BJ (cell line): ENCODE results near the gene LGR5. TPM values are rescaled to one million over a fixed set of nuclear protein-coding genes. Genes with fewer than 3 reads are reported as not detected.

ENCODE experiments used
- CTCF ChIA-PET: fragments of 350-600 bp; formaldehyde crosslinking; extraction: SDS; loops from one replicate; lab custom pipeline; 2021; ENCODE audit warnings: antibody characterized with exemption, inconsistent platforms; lab: Yijun Ruan, JAX
- POLR2A ChIA-PET: fragments of 300-600 bp; sonication (Branson Sonifier 250); formaldehyde crosslinking; extraction: SDS; loops from one replicate; lab custom pipeline; 2021; ENCODE audit warnings: antibody characterized with exemption; lab: Charles Lee
- DNase-seq: peaks from one replicate; pipeline ENCODE4 v3.0.0-alpha.2; 2011; ENCODE audit warnings: low read depth
- H3K27me3 ChIP-seq: 2 replicates; pipeline ENCODE4 v1.6.0; 2011; ENCODE audit warnings: low read length; ENCODE audit not compliant: control insufficient read depth, insufficient read depth
- H3K36me3 ChIP-seq: 2 replicates; pipeline ENCODE4 v1.5.1; 2011; ENCODE audit warnings: low read length; ENCODE audit not compliant: control insufficient read depth, insufficient read depth
- H3K4me3 ChIP-seq: 2 replicates; pipeline ENCODE4 v1.5.1; 2011; ENCODE audit warnings: low read depth, mild to moderate bottlenecking, control low read depth, low read length
- CTCF ChIP-seq: IDR thresholded peaks from 2 replicates; pipeline ENCODE4 v1.5.1; 2011; ENCODE audit warnings: low read depth, mild to moderate bottlenecking, control low read depth, inconsistent platforms, low read length, moderate library complexity; ENCODE audit not compliant: insufficient read depth
- polyA plus RNA-seq: library from polyadenylated mRNA; depleted of rRNA; stranded (reverse); fragments of >200 nt; gene quantifications from 2 replicates; pipeline ENCODE4 v1.2.3, GENCODE V29; 2011

Gene LGR5
- polyA plus RNA-seq, 1 experiment: 0.23 TPM

- no peaks in the 10 kb centered on the region for H3K36me3 ChIP-seq
- peak; percentile 76 for TF ChIP-seq CTCF
- H3K4me3 ChIP-seq: no peak overlapping the region
- 0 out of 2 replicates have a peak, but pooled peaks cover 2% of the 10 kb centered on the region for H3K27me3 ChIP-seq
- ChIA-PET CTCF (interaction anchor here (0.7 to 4.3 kb wide), 22 partner anchors 15 to 336 kb away, joined by 3 to 65 read pairs (median 3); no protein-coding TSS in a partner anchor), POLR2A (no interaction called here)
- no peak for DNase-seq
Observed at GRCh38 chr12:71415336-71416231, 24.0 kb upstream of the LGR5 start.

- DNase-seq: no peak
- POLR2A ChIA-PET: no interaction called here
- H3K27me3 ChIP-seq: 0 out of 2 replicates have a peak, but pooled peaks cover 2% of the 10 kb centered on the region
- TF ChIP-seq CTCF: no peak
- CTCF ChIA-PET: interaction anchor here (2.1 to 4.3 kb wide), 4 partner anchors 16 to 330 kb away, joined by 5 to 65 read pairs (median 41); no protein-coding TSS in a partner anchor
- H3K4me3 ChIP-seq: no peak overlapping the region
- no peaks in the 10 kb centered on the region for H3K36me3 ChIP-seq
Observed at GRCh38 chr12:71417181-71417580, 22.4 kb upstream of the LGR5 start.

- H3K4me3 ChIP-seq: no peak overlapping the region
- no peaks in the 10 kb centered on the region for H3K36me3 ChIP-seq
- ChIA-PET POLR2A (no interaction called here), CTCF (interaction anchor here (2.4 kb wide), 1 partner anchor 131 kb away, joined by 8 read pairs; no protein-coding TSS in a partner anchor)
- DNase-seq: no peak
- no peak for TF ChIP-seq CTCF
- H3K27me3 ChIP-seq: 0 out of 2 replicates have a peak, but pooled peaks cover 2% of the 10 kb centered on the region
Observed at GRCh38 chr12:71420775-71421406, 18.7 kb upstream of the LGR5 start.

GRCh38 chr12:71425568-71426299 is 13.9 kb upstream of the LGR5 start:
- TF ChIP-seq CTCF: no peak
- no peak for DNase-seq
- no peaks in the 10 kb centered on the region for H3K27me3 ChIP-seq
- ChIA-PET POLR2A (no interaction called here), CTCF (interaction anchor here (0.9 kb wide), 1 partner anchor 322 kb away, joined by 4 read pairs; no protein-coding TSS in a partner anchor)
- H3K36me3 ChIP-seq: no peaks in the 10 kb centered on the region
- no peak overlapping the region for H3K4me3 ChIP-seq
